B cell (primary cell): Measurements from ENCODE around the gene CREB5. TPM values are rescaled to one million over a fixed set of nuclear protein-coding genes. Genes with fewer than 3 reads are reported as not detected.

Source experiments
- ATAC-seq: fragments of 200-7000 bp; cut with Tn5 transposase; one replicate; pipeline ENCODE4 v1.10.0; 2021; ENCODE audit warnings: low read depth, mild to moderate bottlenecking, moderate number of reproducible peaks, moderate library complexity
- CTCF ChIA-PET: fragments of 350-600 bp; sonication (Branson Sonifier 250); formaldehyde crosslinking; loops from one replicate; lab custom pipeline; 2021; ENCODE audit warnings: antibody characterized with exemption, inconsistent platforms; lab: Charles Lee
- POLR2A ChIA-PET: fragments of 350-600 bp; sonication (Branson Sonifier 250); formaldehyde crosslinking; loops from one replicate; lab custom pipeline; 2021; ENCODE audit warnings: antibody characterized with exemption; lab: Charles Lee
- DNase-seq: peaks from one replicate; pipeline ENCODE4 v3.0.0; 2013
- H2AFZ ChIP-seq: 2 replicates; pipeline ENCODE4 v1.6.1; 2012; ENCODE audit warnings: mild to moderate bottlenecking, low read depth, low read length; ENCODE audit not compliant: insufficient read depth, poor library complexity, severe bottlenecking
- H3K27ac ChIP-seq, 2 donors: 1 replicate in 1 of 2; 2 replicates in 1 of 2; pipeline ENCODE4 v1.5.1; 2012 to 2013; ENCODE audit warnings: low read length in 2 of 2, mild to moderate bottlenecking in 2 of 2, moderate library complexity in 1 of 2
- H3K27me3 ChIP-seq, 4 experiments: fragments of 200-600 bp in 1 of 4; sonication (generic) in 1 of 4; replicated peaks in 1 of 4; 1 replicate in 2 of 4; 2 replicates in 2 of 4; pipeline versions ENCODE4 v1.6.1 to v1.7.0; 2013 to 2016; ENCODE audit warnings: low read length in 3 of 4, mild to moderate bottlenecking in 2 of 4, mixed read lengths in 1 of 4, moderate library complexity in 1 of 4; ENCODE audit not compliant: insufficient read depth in 4 of 4, control insufficient read depth in 3 of 4; ENCODE audit errors: control extremely low read depth in 1 of 4
- H3K36me3 ChIP-seq, 2 experiments: replicated peaks in 1 of 2; 1 replicate in 1 of 2; 2 replicates in 1 of 2; pipeline versions ENCODE4 v1.6.1 to v1.7.1; 2013; ENCODE audit warnings: low read length in 1 of 2; ENCODE audit not compliant: insufficient read depth in 2 of 2, control insufficient read depth in 1 of 2; ENCODE audit errors: control extremely low read depth in 1 of 2, extremely low read depth in 1 of 2
- H3K4me1 ChIP-seq, 2 donors: fragments of 200-600 bp in 1 of 2; sonication (generic) in 1 of 2; 1 replicate in 1 of 2; 2 replicates in 1 of 2; pipeline versions ENCODE4 v1.5.1 to v1.6.1; 2013 to 2017; ENCODE audit warnings: low read length in 2 of 2; ENCODE audit not compliant: control insufficient read depth in 2 of 2, insufficient read depth in 2 of 2
- H3K4me2 ChIP-seq: replicated peaks from 2 replicates; pipeline ENCODE3; 2012; ENCODE audit warnings: mild to moderate bottlenecking, low read depth, low read length; ENCODE audit not compliant: poor library complexity, severe bottlenecking
- H3K4me3 ChIP-seq, 5 experiments: fragments of 200-600 bp in 1 of 5; sonication (generic) in 1 of 5; 1 replicate in 3 of 5; 2 replicates in 2 of 5; pipeline versions ENCODE4 v1.5.1 to v1.7.0; 2011 to 2016; ENCODE audit warnings: low read length in 4 of 5, mild to moderate bottlenecking in 4 of 5, low read depth in 2 of 5, control low read depth in 1 of 5, moderate library complexity in 1 of 5; ENCODE audit not compliant: insufficient read depth in 1 of 5; ENCODE audit errors: control extremely low read depth in 1 of 5, extremely low read depth in 1 of 5
- H3K79me2 ChIP-seq: fragments of 200-600 bp; sonication (generic); one replicate; pipeline ENCODE4 v1.6.0; 2016; ENCODE audit warnings: low read length; ENCODE audit not compliant: control insufficient read depth, insufficient read depth
- H3K9ac ChIP-seq: fragments of 200-600 bp; sonication (generic); 2 replicates; pipeline ENCODE4 v1.6.1; 2017; ENCODE audit warnings: mild to moderate bottlenecking, low read length, moderate library complexity
- H3K9me3 ChIP-seq, 3 donors: one replicate each; pipeline versions ENCODE4 v1.6.1 to v1.7.1; 2013; ENCODE audit warnings: low read length in 2 of 3; ENCODE audit not compliant: control insufficient read depth in 2 of 3, insufficient read depth in 1 of 3; ENCODE audit errors: control extremely low read depth in 1 of 3
- H4K20me1 ChIP-seq: 2 replicates; pipeline ENCODE4 v1.6.0; 2012; ENCODE audit warnings: mild to moderate bottlenecking, low read length; ENCODE audit not compliant: insufficient read depth, control insufficient read depth, poor library complexity, severe bottlenecking
- H3K27ac Mint-ChIP-seq: one replicate; pipeline ENCODE4 v1.8.0; 2021; ENCODE audit warnings: mixed read lengths
- H3K27me3 Mint-ChIP-seq: one replicate; pipeline ENCODE4 v1.8.0; 2021; ENCODE audit warnings: mixed read lengths
- H3K4me1 Mint-ChIP-seq: one replicate; pipeline ENCODE4 v1.8.0; 2021; ENCODE audit warnings: mixed read lengths
- H3K4me3 Mint-ChIP-seq: one replicate; pipeline ENCODE4 v1.8.0; 2021; ENCODE audit warnings: mixed read lengths
- H3K9me3 Mint-ChIP-seq: one replicate; pipeline ENCODE4 v1.8.0; 2022; ENCODE audit warnings: mixed read lengths; ENCODE audit not compliant: insufficient read depth
- EZH2 ChIP-seq: IDR thresholded peaks from 2 replicates; pipeline ENCODE4 v1.6.1; 2012; ENCODE audit warnings: borderline replicate concordance, low read depth, mild to moderate bottlenecking, moderate library complexity, low read length; ENCODE audit not compliant: insufficient read depth, poor library complexity, severe bottlenecking
- whole genome bisulfite sequencing: methylation state at CpG from one replicate; pipeline ENCODE4 v1.1.5; 2013; ENCODE audit warnings: missing lambda C conversion rate; ENCODE audit not compliant: insufficient coverage; 5-methylcytosine and 5-hydroxymethylcytosine counted together
- intact Hi-C: fragments of 100-400 bp; cut with micrococcal nuclease; formaldehyde crosslinking; loops from one replicate; pipeline ENCODE4 v1.10.0; 2022
- polyA plus RNA-seq: library from polyadenylated mRNA; depleted of rRNA; stranded (reverse); fragments of >200 nt; gene quantifications from 2 replicates; pipeline ENCODE4 v1.2.3, GENCODE V29; 2012
- total RNA-seq, 2 donors: library from RNA; stranded (reverse); fragments of 120-200 nt in 1 of 2; gene quantifications; 1 replicate in 1 of 2; 2 replicates in 1 of 2; pipeline versions ENCODE4 v1.2.3 to v1.2.4, GENCODE V29; 2013 to 2022
- TF ChIP-seq, protein P1 (sequence below): fragments of 200-600 bp; IDR thresholded peaks from one replicate; pipeline ENCODE4 v1.8.0; 2022; ENCODE audit warnings: antibody characterized with exemption, mild to moderate bottlenecking

Gene CREB5
- total and polyA plus RNA-seq, 2 donors (not counting 1 experiment from before 2014, with no cell fraction given), result 0.05 to 0.95 TPM

DNA sequence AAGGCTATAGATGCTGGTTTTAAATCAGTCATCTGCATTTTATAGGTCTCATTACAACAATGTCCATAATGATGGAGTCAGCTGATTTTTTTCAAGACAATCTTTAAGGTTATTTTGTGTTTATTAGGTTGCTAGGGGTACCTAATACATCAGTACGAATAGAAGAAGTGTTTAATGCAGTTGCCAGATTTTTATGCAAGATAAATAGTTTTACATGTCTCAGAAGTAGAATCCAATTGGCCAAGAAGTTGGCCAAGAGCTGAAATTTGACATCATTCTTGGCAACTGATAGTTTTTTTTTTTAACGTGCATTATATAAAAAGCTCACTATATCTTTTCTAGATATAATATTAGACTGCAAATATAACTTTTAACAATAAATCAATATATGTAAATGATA, 337.3 kb downstream of the CREB5 start:
- no peak overlapping the region for H2AFZ ChIP-seq
- no peak for ATAC-seq
- H3K27me3 ChIP-seq, result no peaks in the 10 kb centered on the region
- Mint-ChIP-seq H3K9me3 (no peaks in the 10 kb centered on the region), H3K4me1 (peaks cover 3% of the 10 kb centered on the region), H3K4me3 (no peak overlapping the region), H3K27me3 (no peaks in the 10 kb centered on the region), H3K27ac (no peak overlapping the region)
- WGBS, result no CpG with 5 or more reads among the region's 2 CpGs
- POLR2A ChIA-PET, result no interaction called here
- no peak overlapping the region for H3K27ac ChIP-seq
- no peaks in the 10 kb centered on the region for H3K9me3 ChIP-seq
- H3K36me3 ChIP-seq, result no peaks in the 10 kb centered on the region
- no peak overlapping the region for H3K9ac ChIP-seq
- H3K4me2 ChIP-seq, result no peak overlapping the region
- no peak overlapping the region for H3K4me3 ChIP-seq
- no peaks in the 10 kb centered on the region for H3K79me2 ChIP-seq
- no peaks in the 10 kb centered on the region for H4K20me1 ChIP-seq
- DNase-seq, result no peak
- no peak for TF ChIP-seq EZH2
- TF ChIP-seq, protein P1, sequence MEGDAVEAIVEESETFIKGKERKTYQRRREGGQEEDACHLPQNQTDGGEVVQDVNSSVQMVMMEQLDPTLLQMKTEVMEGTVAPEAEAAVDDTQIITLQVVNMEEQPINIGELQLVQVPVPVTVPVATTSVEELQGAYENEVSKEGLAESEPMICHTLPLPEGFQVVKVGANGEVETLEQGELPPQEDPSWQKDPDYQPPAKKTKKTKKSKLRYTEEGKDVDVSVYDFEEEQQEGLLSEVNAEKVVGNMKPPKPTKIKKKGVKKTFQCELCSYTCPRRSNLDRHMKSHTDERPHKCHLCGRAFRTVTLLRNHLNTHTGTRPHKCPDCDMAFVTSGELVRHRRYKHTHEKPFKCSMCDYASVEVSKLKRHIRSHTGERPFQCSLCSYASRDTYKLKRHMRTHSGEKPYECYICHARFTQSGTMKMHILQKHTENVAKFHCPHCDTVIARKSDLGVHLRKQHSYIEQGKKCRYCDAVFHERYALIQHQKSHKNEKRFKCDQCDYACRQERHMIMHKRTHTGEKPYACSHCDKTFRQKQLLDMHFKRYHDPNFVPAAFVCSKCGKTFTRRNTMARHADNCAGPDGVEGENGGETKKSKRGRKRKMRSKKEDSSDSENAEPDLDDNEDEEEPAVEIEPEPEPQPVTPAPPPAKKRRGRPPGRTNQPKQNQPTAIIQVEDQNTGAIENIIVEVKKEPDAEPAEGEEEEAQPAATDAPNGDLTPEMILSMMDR, result no peak
- intact Hi-C loops, result no loop called here
- no peaks in the 10 kb centered on the region for H3K4me1 ChIP-seq
- CTCF ChIA-PET, result interaction anchor here (0.6 kb wide), 1 partner anchor 672 kb away, joined by 3 read pairs; no protein-coding TSS in a partner anchor

DNA sequence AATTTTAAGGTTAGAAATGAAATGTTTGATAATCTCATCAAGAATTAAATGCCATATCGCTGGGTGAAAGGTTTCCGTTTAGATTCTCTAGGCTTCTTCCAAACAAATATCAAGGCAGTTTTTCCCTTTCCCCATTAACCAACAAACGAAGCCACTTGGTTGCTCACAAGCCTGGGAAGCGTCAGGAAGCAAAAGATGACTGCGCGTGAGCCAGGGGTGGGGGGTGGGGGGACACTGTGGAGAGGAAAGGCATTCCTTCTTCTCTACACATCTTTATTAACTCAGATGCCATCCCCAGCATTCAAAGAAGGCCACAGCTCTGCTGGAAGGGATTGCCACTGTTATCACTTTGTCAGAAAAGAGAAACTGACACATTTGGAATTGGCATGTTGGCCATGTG, 338.7 kb downstream of the CREB5 start:
- TF ChIP-seq, protein P1, result no peak
- TF ChIP-seq EZH2, result no peak
- POLR2A ChIA-PET, result no interaction called here

More for the DNA sequence above, 338.7 kb downstream of the CREB5 start:
- no peaks in the 10 kb centered on the region for H3K9me3 Mint-ChIP-seq
- Histone ChIP-seq H3K9ac (no peak overlapping the region), H3K4me2 (no peak overlapping the region), H3K27me3 (no peaks in the 10 kb centered on the region), H3K79me2 (no peaks in the 10 kb centered on the region), H4K20me1 (no peaks in the 10 kb centered on the region), H3K27ac (no peak overlapping the region), H2AFZ (no peak overlapping the region), H3K4me3 (no peak overlapping the region), H3K9me3 (no peaks in the 10 kb centered on the region), H3K36me3 (no peaks in the 10 kb centered on the region), H3K4me1 (no peaks in the 10 kb centered on the region)
- no peak overlapping the region for H3K27ac Mint-ChIP-seq
- DNase-seq, result no peak
- CTCF ChIA-PET, result no interaction called here
- intact Hi-C loops, result no loop called here
- no CpG with 5 or more reads among the region's 6 CpGs for WGBS
- no peak overlapping the region for H3K4me3 Mint-ChIP-seq
- no peak for ATAC-seq
- peaks cover 3% of the 10 kb centered on the region for H3K4me1 Mint-ChIP-seq
- H3K27me3 Mint-ChIP-seq, result no peaks in the 10 kb centered on the region
